Thyroid gland (tissue), 4 donors: ENCODE measurements around the gene RAB11FIP4.

ENCODE experiments used
- POLR2A ChIP-seq, 2 donors: fragments of 450-650 bp; IDR thresholded peaks; one replicate each; pipeline ENCODE4 v1.6.1; 2017; ENCODE audit warnings: antibody characterized with exemption in 2 of 2, mild to moderate bottlenecking in 2 of 2, moderate library complexity in 1 of 2
- TF ChIP-seq, protein P1 (sequence below), 6 experiments: fragments of 200-600 bp in 3 of 6; fragments of 450-650 bp in 3 of 6; sonication (generic) in 3 of 6; IDR thresholded peaks; one replicate each; pipeline ENCODE4 v1.5.1; 2016 to 2019; ENCODE audit warnings: antibody characterized with exemption in 6 of 6, mild to moderate bottlenecking in 2 of 6, inconsistent platforms in 1 of 6, moderate library complexity in 1 of 6

DNA sequence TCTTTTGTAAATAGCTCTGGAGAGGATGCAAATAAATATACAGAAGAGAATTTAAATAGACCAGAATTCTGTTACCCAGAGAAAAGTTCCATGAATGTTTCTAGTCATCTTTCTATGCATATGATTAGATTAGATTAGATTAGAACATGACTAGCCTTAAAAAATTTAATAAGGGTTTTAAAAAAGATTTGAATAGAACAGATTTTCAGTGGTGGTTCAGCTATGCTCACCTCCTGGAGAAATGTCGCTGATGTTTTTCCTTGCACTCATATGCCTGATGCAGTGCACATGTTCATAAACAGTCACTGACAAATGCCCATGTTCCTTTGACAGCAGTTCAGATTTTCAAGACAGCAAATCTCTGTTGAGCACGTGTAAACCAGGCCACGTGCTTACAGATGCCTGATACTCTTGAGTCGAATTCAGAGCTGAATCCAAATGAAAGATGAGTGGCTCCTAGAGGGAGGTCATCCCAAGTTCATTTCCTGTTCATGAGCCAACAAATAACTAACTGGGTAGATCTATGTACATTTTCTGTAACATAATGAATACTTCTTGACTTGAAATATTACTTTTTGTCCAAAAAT is 19.9 kb upstream of the RAB11FIP4 start:
- TF ChIP-seq, protein P1, sequence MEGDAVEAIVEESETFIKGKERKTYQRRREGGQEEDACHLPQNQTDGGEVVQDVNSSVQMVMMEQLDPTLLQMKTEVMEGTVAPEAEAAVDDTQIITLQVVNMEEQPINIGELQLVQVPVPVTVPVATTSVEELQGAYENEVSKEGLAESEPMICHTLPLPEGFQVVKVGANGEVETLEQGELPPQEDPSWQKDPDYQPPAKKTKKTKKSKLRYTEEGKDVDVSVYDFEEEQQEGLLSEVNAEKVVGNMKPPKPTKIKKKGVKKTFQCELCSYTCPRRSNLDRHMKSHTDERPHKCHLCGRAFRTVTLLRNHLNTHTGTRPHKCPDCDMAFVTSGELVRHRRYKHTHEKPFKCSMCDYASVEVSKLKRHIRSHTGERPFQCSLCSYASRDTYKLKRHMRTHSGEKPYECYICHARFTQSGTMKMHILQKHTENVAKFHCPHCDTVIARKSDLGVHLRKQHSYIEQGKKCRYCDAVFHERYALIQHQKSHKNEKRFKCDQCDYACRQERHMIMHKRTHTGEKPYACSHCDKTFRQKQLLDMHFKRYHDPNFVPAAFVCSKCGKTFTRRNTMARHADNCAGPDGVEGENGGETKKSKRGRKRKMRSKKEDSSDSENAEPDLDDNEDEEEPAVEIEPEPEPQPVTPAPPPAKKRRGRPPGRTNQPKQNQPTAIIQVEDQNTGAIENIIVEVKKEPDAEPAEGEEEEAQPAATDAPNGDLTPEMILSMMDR (IDR thresholded peaks at IDR 0.05): no peak
- TF ChIP-seq POLR2A (IDR thresholded peaks at IDR 0.05): no peak
